Skeletal muscle tissue (tissue), 4 donors: ENCODE results near the gene CATSPERB. TPM values are rescaled to one million over a fixed set of nuclear protein-coding genes. Genes with fewer than 3 reads are reported as not detected.
"Not testable (repeated sequence)": the region's sequence is repeated elsewhere in the genome, so short reads cannot be mapped to it uniquely, and the experiment has no call there.

Source experiments
- H3K27ac ChIP-seq: one replicate; pipeline ENCODE4 v1.7.0; 2013; ENCODE audit warnings: mild to moderate bottlenecking, low read depth, low read length, inconsistent platforms
- H3K27me3 ChIP-seq, 3 donors: one replicate each; pipeline ENCODE4 v1.7.0; 2013; ENCODE audit warnings: low read length in 3 of 3; ENCODE audit not compliant: control insufficient read depth in 3 of 3, insufficient read depth in 3 of 3
- H3K36me3 ChIP-seq, 3 donors: one replicate each; pipeline ENCODE4 v1.7.0; 2013; ENCODE audit warnings: low read length in 3 of 3; ENCODE audit not compliant: control insufficient read depth in 3 of 3, insufficient read depth in 3 of 3
- H3K4me1 ChIP-seq, 3 donors: one replicate each; pipeline ENCODE4 v1.7.0; 2013; ENCODE audit warnings: low read length in 3 of 3, mild to moderate bottlenecking in 3 of 3; ENCODE audit not compliant: control insufficient read depth in 3 of 3, insufficient read depth in 3 of 3
- H3K4me3 ChIP-seq, 3 donors: one replicate each; pipeline ENCODE4 v1.7.0; 2013; ENCODE audit warnings: low read length in 3 of 3
- H3K9ac ChIP-seq, 3 donors: one replicate each; pipeline ENCODE4 v1.7.0; 2013; ENCODE audit warnings: low read length in 3 of 3, mild to moderate bottlenecking in 3 of 3, moderate library complexity in 2 of 3, low read depth in 1 of 3
- H3K9me3 ChIP-seq, 3 donors: one replicate each; pipeline ENCODE4 v1.7.0; 2013; ENCODE audit warnings: low read length in 3 of 3; ENCODE audit not compliant: control insufficient read depth in 3 of 3
- total RNA-seq: library from RNA; depleted of rRNA; stranded (reverse); fragments of >200 nt; gene quantifications from one replicate; pipeline ENCODE4 v1.2.3, GENCODE V29; 2014
- donor health status: Osteomylitis.

The CATSPERB gene
- total RNA-seq, 1 donor from 2014 or later: 2.1 TPM

DNA sequence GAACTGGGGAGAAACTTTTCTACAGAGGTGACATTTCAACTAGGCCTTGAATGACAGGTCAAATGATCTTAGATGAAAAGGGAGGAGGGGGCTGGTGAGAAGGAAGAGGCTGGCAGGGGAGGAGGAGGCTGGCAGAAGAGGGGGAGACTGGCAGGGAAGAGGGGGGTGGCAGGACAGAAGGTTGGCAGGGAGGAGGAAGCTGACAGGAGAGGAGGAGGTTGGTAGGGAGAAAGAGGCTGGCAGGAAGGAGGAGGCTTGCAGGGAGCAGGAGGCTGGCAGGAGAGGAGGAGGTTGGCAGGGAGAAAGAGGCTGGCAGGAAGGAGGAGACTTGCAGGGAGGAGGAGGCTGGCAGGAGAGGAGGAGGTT is 158.4 kb downstream of the CATSPERB start:
- Histone ChIP-seq H3K36me3 (no peaks in the 10 kb centered on the region), H3K27me3 (peaks cover 17 to 20% (median 17%) of the 10 kb centered on the region in 3 donors), H3K27ac (no peak overlapping the region), H3K4me1 (no peaks in the 10 kb centered on the region), H3K4me3 (no peak overlapping the region), H3K9me3 (no peaks in the 10 kb centered on the region), H3K9ac (no peak overlapping the region)

- H3K27me3 ChIP-seq: peaks cover 12 to 15% (median 14%) of the 10 kb centered on the region in 3 donors
- H3K9ac ChIP-seq: no peak overlapping the region
- no peaks in the 10 kb centered on the region for H3K36me3 ChIP-seq
- H3K27ac ChIP-seq: no peak overlapping the region
- no peaks in the 10 kb centered on the region for H3K4me1 ChIP-seq
- no peaks in the 10 kb centered on the region for H3K9me3 ChIP-seq
- no peak overlapping the region for H3K4me3 ChIP-seq
These were observed 161.9 kb downstream of the CATSPERB start for GRCh38 chr14:91570021-91570420.

- no peak overlapping the region for H3K9ac ChIP-seq
- no peaks in the 10 kb centered on the region for H3K9me3 ChIP-seq
- H3K27me3 ChIP-seq: peaks cover 5 to 8% (median 7%) of the 10 kb centered on the region in 3 donors
- H3K4me1 ChIP-seq: no peaks in the 10 kb centered on the region
- no peak overlapping the region for H3K27ac ChIP-seq
- H3K4me3 ChIP-seq: no peak overlapping the region
- H3K36me3 ChIP-seq: no peaks in the 10 kb centered on the region
These were observed 162.6 kb downstream of the CATSPERB start for GRCh38 chr14:91569301-91569700.

GRCh38 chr14:91568626-91569025 is 163.3 kb downstream of the CATSPERB start:
- Histone ChIP-seq H3K36me3 (no peaks in the 10 kb centered on the region), H3K27ac (no peak overlapping the region), H3K27me3 (peaks cover 2 to 5% (median 4%) of the 10 kb centered on the region in 3 donors), H3K9ac (no peak overlapping the region), H3K4me3 (no peak overlapping the region), H3K9me3 (no peaks in the 10 kb centered on the region), H3K4me1 (no peaks in the 10 kb centered on the region)

DNA sequence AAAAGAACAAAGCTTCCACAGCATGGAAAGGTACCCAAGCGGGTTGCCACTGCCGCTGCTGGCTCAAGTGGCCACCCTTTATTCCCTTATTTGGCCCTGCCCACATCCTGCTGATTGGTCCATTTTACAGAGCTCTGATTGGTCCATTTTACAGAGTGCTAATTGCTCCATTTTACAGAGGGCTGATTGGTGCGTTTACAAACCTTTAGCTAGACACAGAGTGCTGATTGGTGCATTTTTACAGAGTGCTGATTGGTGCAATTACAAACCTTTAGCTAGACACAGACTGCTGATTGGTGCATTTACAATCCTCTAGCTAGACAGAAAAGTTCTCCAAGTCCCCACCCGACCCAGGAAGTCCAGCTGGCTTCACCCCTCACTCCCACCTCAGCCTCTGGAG is 164.1 kb downstream of the CATSPERB start:
- H3K4me1 ChIP-seq, H3K4me3 ChIP-seq, H3K9ac ChIP-seq, H3K27me3 ChIP-seq, H3K9me3 ChIP-seq, H3K36me3 ChIP-seq, H3K27ac ChIP-seq: not testable (repeated sequence)

GRCh38 chr14:91555531-91555930 is 176.4 kb downstream of the CATSPERB start:
- Histone ChIP-seq H3K4me1 (no peaks in the 10 kb centered on the region), H3K4me3 (no peak overlapping the region), H3K27me3 (peaks cover 0 to 8% (median 0%) of the 10 kb centered on the region in 3 donors), H3K27ac (no peak overlapping the region), H3K9ac (no peak overlapping the region), H3K36me3 (no peaks in the 10 kb centered on the region), H3K9me3 (no peaks in the 10 kb centered on the region)

- Histone ChIP-seq H3K27ac (no peak overlapping the region), H3K9me3 (no peaks in the 10 kb centered on the region), H3K4me1 (no peaks in the 10 kb centered on the region), H3K9ac (no peak overlapping the region), H3K36me3 (no peaks in the 10 kb centered on the region), H3K4me3 (no peak overlapping the region), H3K27me3 (peaks cover 0 to 8% (median 0%) of the 10 kb centered on the region in 3 donors)
These were observed 177.2 kb downstream of the CATSPERB start for GRCh38 chr14:91554535-91555332.

GRCh38 chr14:91548108-91548507 is 183.8 kb downstream of the CATSPERB start:
- H3K27ac ChIP-seq: no peak overlapping the region
- H3K4me3 ChIP-seq: no peak overlapping the region

GRCh38 chr14:91545946-91546716 is 185.8 kb downstream of the CATSPERB start:
- Histone ChIP-seq H3K4me3 (no peak overlapping the region), H3K27ac (no peak overlapping the region), H3K9ac (no peak overlapping the region), H3K27me3 (no peaks in the 10 kb centered on the region), H3K4me1 (no peaks in the 10 kb centered on the region), H3K9me3 (no peaks in the 10 kb centered on the region), H3K36me3 (no peaks in the 10 kb centered on the region)

More at GRCh38 chr14:91548108-91548507, 183.8 kb downstream of the CATSPERB start:
- no peak overlapping the region for H3K9ac ChIP-seq
- no peaks in the 10 kb centered on the region for H3K36me3 ChIP-seq
- H3K4me1 ChIP-seq: no peaks in the 10 kb centered on the region
- no peaks in the 10 kb centered on the region for H3K27me3 ChIP-seq
- H3K9me3 ChIP-seq: no peaks in the 10 kb centered on the region

DNA sequence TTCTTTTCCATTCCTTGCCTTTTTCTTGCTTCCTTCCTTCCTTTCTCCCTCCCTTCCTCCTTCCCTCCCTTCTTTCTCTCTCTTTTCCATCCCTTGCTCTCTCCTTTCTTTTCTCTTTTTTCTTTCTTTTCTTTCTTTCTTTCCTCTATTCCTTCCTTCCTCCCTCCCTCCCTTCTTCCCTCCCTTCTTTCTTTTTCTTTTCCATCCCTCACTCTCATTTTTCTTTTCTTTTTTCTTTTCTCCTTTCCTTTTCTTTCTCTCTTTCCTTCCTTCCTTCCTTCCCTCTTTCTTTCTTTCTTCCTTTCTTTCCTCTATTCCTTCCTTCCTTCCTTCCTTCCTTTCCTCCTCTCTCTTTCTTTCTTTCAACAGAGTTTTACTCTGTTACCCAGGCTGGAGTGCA is 186.7 kb downstream of the CATSPERB start:
- no peaks in the 10 kb centered on the region for H3K4me1 ChIP-seq
- no peak overlapping the region for H3K27ac ChIP-seq
- no peaks in the 10 kb centered on the region for H3K27me3 ChIP-seq
- H3K36me3 ChIP-seq: no peaks in the 10 kb centered on the region
- no peaks in the 10 kb centered on the region for H3K9me3 ChIP-seq
- no peak overlapping the region for H3K9ac ChIP-seq
- no peak overlapping the region for H3K4me3 ChIP-seq
